OCI-LY1 (cell line): Measurements from ENCODE around the gene ADH1A.

Source experiments
- H2AFZ ChIP-seq: fragments of 200-600 bp; sonication (generic), shearing (Covaris generic); 2 replicates; pipeline ENCODE4 v1.6.0; 2014; ENCODE audit warnings: antibody characterized with exemption, mild to moderate bottlenecking, low read length
- H3F3A ChIP-seq: fragments of 200-600 bp; sonication (generic), shearing (Covaris generic); 2 replicates; pipeline ENCODE4 v1.6.0; 2014; ENCODE audit warnings: mild to moderate bottlenecking, antibody characterized with exemption, low read length, moderate library complexity; ENCODE audit not compliant: insufficient read depth
- H3K27ac ChIP-seq: fragments of 200-600 bp; sonication (generic); 2 replicates; pipeline ENCODE4 v1.5.1; 2014; ENCODE audit warnings: low read length, mixed run types, mild to moderate bottlenecking, low read depth; ENCODE audit not compliant: poor library complexity, severe bottlenecking
- H3K27me3 ChIP-seq: fragments of 200-600 bp; sonication (generic); 2 replicates; pipeline ENCODE4 v1.6.0; 2014; ENCODE audit warnings: antibody characterized with exemption, mild to moderate bottlenecking, low read length, moderate library complexity; ENCODE audit not compliant: insufficient read depth
- H3K36me3 ChIP-seq: fragments of 200-600 bp; sonication (generic); 2 replicates; pipeline ENCODE4 v1.6.1; 2014; ENCODE audit warnings: mild to moderate bottlenecking, antibody characterized with exemption, low read length, moderate library complexity, mixed read lengths; ENCODE audit not compliant: insufficient read depth
- H3K4me1 ChIP-seq: fragments of 200-600 bp; sonication (generic); 2 replicates; pipeline ENCODE4 v1.5.1; 2014; ENCODE audit warnings: mild to moderate bottlenecking, low read length, moderate library complexity; ENCODE audit not compliant: insufficient read depth, severe bottlenecking
- H3K4me2 ChIP-seq: fragments of 200-600 bp; sonication (generic), shearing (Covaris generic); 2 replicates; pipeline ENCODE4 v1.6.1; 2014; ENCODE audit warnings: low read length
- H3K4me3 ChIP-seq: fragments of 200-600 bp; sonication (generic); 2 replicates; pipeline ENCODE4 v1.5.1; 2014; ENCODE audit warnings: low read length, low read depth, mild to moderate bottlenecking, mixed read lengths; ENCODE audit not compliant: poor library complexity, severe bottlenecking
- H3K79me2 ChIP-seq: fragments of 200-600 bp; shearing (Covaris generic); 2 replicates; pipeline ENCODE4 v1.6.1; 2016; ENCODE audit warnings: mixed run types, low read length, mixed read lengths; ENCODE audit not compliant: insufficient read depth
- H3K9ac ChIP-seq: fragments of 200-600 bp; sonication (generic), shearing (Covaris generic); 2 replicates; pipeline ENCODE4 v1.6.1; 2014; ENCODE audit warnings: mild to moderate bottlenecking, low read length, mixed read lengths
- H3K9me2 ChIP-seq: fragments of 200-600 bp; sonication (generic), shearing (Covaris generic); 2 replicates; pipeline ENCODE4 v1.6.1; 2014; ENCODE audit warnings: low read depth, mild to moderate bottlenecking, low read length, mixed read lengths
- H3K9me3 ChIP-seq: fragments of 200-600 bp; shearing (Covaris generic); 2 replicates; pipeline ENCODE4 v1.6.1; 2014; ENCODE audit warnings: low read length, mixed read lengths
- H4K20me1 ChIP-seq: fragments of 200-600 bp; sonication (generic), shearing (Covaris generic); 2 replicates; pipeline ENCODE4 v1.6.0; 2016; ENCODE audit warnings: mild to moderate bottlenecking, low read length; ENCODE audit not compliant: insufficient read depth
- CTCF ChIP-seq: fragments of 200-600 bp; sonication (generic), shearing (Covaris generic); IDR thresholded peaks from 2 replicates; pipeline ENCODE4 v1.5.1; 2017; ENCODE audit warnings: mild to moderate bottlenecking, antibody characterized with exemption, low read length, moderate library complexity, mixed read lengths
- EZH2 ChIP-seq: fragments of 200-600 bp; sonication (generic), shearing (Covaris generic); IDR thresholded peaks from 2 replicates; pipeline ENCODE4 v1.8.0; 2017; ENCODE audit warnings: borderline replicate concordance, mixed run types, mild to moderate bottlenecking, antibody characterized with exemption, low read length, moderate library complexity, mixed read lengths

Gene ADH1A

GRCh38 chr4:99290848-99291786, at the start of gene ADH1A:
Gene ADH1A, minus strand, starts transcription at chr4:99290985. Its CDS starts 71 bp downstream, at chr4:99290914.
- H3K4me2 ChIP-seq: no peak within 1 kb of the TSS
- H2AFZ ChIP-seq: no peak within 1 kb of the TSS
- TF ChIP-seq CTCF: no peak
- no peak for TF ChIP-seq EZH2
- no peak within 1 kb of the TSS for H3K4me3 ChIP-seq
- H3K4me1 ChIP-seq: no peaks in the 10 kb centered on the region
- no peaks in the 10 kb centered on the region for H3K36me3 ChIP-seq
- no peak within 1 kb of the TSS for H3K9ac ChIP-seq
- H3F3A ChIP-seq: no peaks in the 10 kb centered on the region
- no peaks in the 10 kb centered on the region for H3K9me3 ChIP-seq
- H3K79me2 ChIP-seq: no peaks in the 10 kb centered on the region
- no peaks in the 10 kb centered on the region for H3K9me2 ChIP-seq
- H3K27ac ChIP-seq: no peak within 1 kb of the TSS
- no peaks in the 10 kb centered on the region for H3K27me3 ChIP-seq
- H4K20me1 ChIP-seq: no peaks in the 10 kb centered on the region

- TF ChIP-seq EZH2 (no peak), CTCF (no peak)
- no peak overlapping the region for H3K27ac ChIP-seq
Measured at GRCh38 chr4:99339172-99339571, 48.4 kb upstream of the ADH1A start.

GRCh38 chr4:99336553-99336952, 45.8 kb upstream of the ADH1A start:
- no peaks in the 10 kb centered on the region for H3K79me2 ChIP-seq
- no peak overlapping the region for H3K4me3 ChIP-seq
- H2AFZ ChIP-seq: no peak overlapping the region
- H3K36me3 ChIP-seq: no peaks in the 10 kb centered on the region
- H3F3A ChIP-seq: no peaks in the 10 kb centered on the region
- no peak for TF ChIP-seq EZH2
- TF ChIP-seq CTCF: no peak
- no peaks in the 10 kb centered on the region for H4K20me1 ChIP-seq
- H3K9me2 ChIP-seq: no peaks in the 10 kb centered on the region
- H3K9me3 ChIP-seq: no peaks in the 10 kb centered on the region
- H3K4me2 ChIP-seq: no peak overlapping the region
- H3K9ac ChIP-seq: no peak overlapping the region
- no peaks in the 10 kb centered on the region for H3K4me1 ChIP-seq
- H3K27ac ChIP-seq: no peak overlapping the region
- no peaks in the 10 kb centered on the region for H3K27me3 ChIP-seq

More at GRCh38 chr4:99339172-99339571, 48.4 kb upstream of the ADH1A start:
- no peaks in the 10 kb centered on the region for H3K9me2 ChIP-seq
- no peaks in the 10 kb centered on the region for H3K36me3 ChIP-seq
- H3K27me3 ChIP-seq: no peaks in the 10 kb centered on the region
- H3K9me3 ChIP-seq: no peaks in the 10 kb centered on the region
- H2AFZ ChIP-seq: no peak overlapping the region
- H3K79me2 ChIP-seq: no peaks in the 10 kb centered on the region
- no peaks in the 10 kb centered on the region for H4K20me1 ChIP-seq
- no peak overlapping the region for H3K4me3 ChIP-seq
- no peak overlapping the region for H3K9ac ChIP-seq
- H3K4me2 ChIP-seq: no peak overlapping the region
- no peaks in the 10 kb centered on the region for H3K4me1 ChIP-seq
- H3F3A ChIP-seq: no peaks in the 10 kb centered on the region
